ENCODE results near the gene TSPAN14. TPM values are rescaled to one million over a fixed set of nuclear protein-coding genes. Genes with fewer than 3 reads are reported as not detected.

Gene TSPAN14
- polyA plus RNA-seq, 3 donors = 81.6 to 86.2 (median 85.7) TPM

DNA sequence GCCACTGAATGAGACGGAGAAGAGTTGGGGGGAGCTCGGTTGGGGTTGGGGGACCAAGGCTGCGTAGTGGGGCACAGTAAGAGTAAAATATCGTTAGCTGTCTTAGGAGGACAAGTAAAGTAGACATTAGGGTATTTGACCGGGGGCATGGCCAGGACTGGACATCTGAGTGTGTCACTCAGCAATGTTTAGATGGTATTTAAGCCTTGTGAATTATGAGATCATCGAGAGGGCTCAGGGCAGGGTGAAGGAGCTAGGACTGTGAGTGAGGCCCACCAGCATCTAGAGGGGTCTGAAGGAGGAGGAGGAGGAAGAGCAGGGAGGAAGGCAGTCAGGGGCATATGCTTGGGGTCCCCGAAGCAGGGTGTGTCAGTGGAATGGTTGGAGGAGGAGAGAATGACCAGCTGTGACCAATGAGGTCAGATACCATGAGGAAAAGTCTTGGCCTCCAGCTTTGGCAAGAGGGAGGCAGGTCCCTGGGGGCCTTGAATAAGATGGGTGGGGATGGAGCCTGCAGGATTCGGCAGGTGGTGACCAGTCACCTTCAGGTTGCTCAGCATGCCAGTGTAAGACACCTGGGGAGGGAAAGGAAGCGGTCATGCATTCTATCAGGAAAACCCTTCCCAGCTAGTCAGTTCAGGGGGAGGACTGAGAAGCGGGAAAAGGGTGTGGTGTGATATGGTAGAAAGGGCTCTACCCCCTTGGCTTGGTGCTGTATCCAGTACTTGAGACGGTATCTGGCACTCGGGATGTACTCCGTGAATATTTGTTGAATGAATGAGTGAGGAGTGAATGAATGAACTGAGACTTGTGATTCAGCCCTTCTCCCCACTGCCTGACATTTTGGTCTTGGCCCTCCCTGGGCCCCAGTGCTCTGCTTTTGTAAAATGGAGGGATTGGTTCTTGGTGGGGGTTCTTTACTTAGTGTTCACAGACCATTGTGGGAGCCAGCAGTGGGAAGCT lies 48.8 kb downstream of the TSPAN14 start:
- DNase-seq (ENCODE audit: low read depth in 3 of 3, low spot score in 2 of 3) = no peak

DNA sequence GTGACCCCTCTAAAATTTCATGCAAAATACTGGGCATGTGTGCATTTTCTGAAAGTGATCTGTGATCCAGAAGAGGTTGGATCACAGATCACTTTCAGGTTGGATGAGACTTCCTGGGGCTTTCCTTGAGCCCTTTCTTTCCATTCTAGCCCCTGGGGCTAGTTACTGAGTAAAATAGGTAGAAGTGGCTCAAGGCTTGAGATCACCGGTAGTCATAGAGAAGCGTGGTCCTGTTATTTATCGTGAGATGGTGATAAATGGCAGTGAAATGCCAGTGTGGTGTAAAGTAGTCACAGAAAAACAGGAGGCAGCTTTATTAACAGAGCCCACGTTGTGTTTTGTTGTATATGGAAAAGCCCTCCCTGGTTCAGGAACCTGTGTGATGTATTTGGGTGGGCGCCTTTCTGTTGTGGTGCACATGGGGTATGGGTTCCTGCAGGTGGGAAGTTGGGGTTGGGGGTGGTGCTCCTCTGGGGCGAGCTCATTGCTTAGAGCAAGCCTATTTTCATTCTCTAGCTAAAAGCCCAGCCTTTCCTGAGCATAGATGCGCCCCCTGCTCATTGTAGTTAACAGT lies 49.6 kb downstream of the TSPAN14 start:
- DNase-seq (ENCODE audit: low read depth in 3 of 3, low spot score in 2 of 3) = no peak

DNA sequence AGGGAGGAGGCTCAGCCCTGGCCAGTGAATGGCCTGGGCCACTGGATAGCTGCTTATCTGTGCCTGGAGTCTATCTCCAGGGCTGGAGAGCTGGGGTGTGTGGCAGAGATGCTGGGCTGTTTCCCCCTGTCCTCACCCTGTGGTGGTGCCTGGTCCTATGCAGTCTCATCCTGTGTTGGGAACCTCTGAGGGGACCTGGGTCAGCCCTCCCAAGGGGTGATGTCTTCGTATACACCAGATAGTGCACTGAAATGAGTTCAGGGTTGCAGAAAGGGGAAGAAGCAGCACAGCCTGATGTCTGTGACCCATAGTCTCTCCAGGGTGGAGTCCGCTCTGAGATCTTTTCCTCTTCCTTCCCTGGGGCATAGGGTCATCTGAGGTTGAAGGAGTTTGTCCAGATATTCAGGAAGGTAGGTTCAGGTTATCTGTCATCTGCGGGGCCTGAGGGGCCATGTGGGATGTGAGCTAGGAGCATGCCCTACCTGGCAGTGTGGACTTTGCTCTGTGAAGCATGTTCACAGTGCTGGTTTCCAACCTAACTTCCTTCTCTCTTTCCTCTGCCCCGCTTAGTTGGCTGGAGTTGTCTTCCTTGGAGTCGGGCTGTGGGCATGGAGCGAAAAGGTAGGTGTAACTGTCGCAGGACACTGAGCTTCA lies 50.2 kb downstream of the TSPAN14 start:
- no peak for DNase-seq (ENCODE audit: low read depth in 3 of 3, low spot score in 2 of 3)

DNA sequence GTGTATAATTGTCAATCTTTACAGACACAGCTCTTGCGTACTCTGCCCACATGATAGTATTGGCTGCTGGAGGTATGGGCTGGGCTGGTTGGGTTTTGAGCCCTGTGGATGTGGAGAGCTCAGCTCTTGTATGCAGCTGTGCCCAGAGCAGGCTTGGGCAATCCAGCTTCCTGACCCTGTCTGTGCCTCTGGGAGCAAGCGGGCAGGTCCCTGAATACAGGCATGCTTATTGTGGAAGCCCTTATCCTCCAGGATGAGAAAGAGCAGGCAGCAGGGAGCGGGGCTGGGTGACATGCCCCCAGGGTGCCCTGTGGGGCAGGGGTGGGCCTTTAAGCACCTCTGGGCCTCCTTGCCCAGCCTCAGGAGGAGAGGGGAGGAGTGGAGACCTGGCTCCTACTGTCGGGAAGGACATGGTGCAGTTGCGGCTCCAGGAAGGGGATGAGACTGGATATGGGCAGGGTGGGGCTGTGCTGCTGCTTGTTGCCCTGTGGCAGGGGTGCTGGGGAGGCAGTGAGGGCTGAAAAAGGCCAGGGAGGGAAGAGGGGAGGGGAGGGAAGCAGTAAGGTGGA lies 50.9 kb downstream of the TSPAN14 start:
- no peak for DNase-seq (ENCODE audit: low read depth in 3 of 3, low spot score in 2 of 3)

DNA sequence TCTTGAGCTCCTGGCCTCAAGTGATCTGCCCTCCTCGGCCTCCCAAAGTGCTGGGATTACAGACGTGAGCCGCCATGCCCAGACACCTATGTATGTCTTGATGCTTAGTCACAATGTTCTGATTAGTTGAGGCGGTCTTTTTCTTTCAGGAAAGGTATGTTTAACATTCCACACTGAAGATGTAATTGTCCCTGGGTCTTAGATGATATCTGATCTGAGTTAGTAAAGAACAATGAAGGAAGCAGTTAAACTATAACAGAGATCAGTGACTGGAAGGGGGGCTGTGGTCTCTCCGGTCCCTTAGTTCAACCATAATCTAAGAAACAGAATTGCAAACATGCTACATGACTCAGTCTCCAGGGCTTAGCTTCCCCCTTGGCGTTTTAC lies 52.1 kb downstream of the TSPAN14 start:
- no peak for DNase-seq (ENCODE audit: low read depth in 3 of 3, low spot score in 2 of 3)

DNA sequence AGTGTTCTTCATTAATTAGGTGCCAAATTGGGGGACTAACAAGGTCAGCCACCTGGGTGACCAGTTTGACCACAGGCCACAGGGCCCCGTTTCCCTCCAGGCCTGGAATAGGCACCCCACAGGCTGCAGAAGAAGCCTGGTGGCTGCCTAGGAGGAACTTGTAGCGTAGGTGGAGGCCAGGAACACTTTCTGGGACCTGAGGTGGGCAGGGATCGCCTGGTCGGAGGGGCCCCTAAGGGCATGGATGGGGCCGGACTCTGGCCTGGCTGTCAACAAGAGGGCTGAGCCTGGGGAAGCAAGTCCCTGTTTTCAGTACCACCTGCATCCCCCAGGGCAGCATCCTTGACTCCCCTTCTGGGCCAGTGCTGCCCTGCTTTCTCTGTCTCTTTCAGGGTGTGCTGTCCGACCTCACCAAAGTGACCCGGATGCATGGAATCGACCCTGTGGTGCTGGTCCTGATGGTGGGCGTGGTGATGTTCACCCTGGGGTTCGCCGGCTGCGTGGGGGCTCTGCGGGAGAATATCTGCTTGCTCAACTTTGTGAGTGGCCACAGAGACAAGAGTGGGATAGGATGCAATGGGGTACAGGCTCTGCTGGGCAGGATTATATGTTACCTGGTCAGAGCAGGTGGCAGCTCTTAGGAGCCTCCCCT lies 52.9 kb downstream of the TSPAN14 start:
- no peak for DNase-seq (ENCODE audit: low read depth in 3 of 3, low spot score in 2 of 3)

DNA sequence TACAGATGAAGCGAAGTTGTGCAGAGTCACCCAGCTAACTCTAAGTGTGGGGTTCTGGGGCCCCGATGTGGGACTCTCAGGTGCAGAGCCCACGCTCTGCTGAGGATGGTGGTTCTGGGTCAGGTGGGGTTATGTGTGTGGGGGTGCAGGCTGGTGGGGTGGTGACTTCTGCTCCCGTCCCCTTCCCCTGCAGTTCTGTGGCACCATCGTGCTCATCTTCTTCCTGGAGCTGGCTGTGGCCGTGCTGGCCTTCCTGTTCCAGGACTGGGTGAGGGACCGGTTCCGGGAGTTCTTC lies 54.9 kb downstream of the TSPAN14 start:
- no peak for DNase-seq (ENCODE audit: low read depth in 3 of 3, low spot score in 2 of 3)

DNA sequence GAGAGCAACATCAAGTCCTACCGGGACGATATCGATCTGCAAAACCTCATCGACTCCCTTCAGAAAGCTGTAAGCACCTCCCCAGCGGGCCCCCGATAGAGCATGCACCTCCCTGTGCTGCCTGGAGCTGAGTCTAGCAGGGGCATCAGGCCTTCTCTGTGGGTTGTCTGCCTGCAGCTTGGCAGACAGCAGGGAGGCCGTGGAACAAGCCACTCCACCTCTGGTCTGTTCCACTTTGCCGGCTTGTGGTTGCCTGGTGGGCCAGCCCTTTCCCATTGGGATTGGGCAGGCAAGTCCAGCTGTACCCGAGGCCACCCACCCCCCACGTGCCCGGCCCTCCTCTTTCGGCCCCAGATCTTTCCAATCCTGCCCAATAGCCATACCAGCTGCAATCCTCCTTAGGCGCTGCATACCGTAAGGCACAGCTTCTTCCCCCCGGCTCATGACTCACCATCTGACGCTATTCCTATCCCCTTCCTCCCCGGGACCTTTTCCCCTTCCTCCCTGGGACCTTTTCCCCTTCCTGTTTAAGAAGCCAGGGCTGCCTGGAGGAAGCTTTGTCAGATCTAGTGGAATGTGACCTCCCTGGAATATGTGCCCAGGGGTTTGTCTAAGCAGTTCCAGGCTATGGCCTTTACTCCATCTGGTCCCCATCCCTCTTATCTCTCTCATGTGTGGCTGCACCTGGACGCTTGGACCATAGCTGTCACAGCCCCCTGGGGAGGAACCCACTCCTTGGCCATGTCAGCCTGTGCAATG lies 55.5 kb downstream of the TSPAN14 start:
- DNase-seq (ENCODE audit: low read depth in 3 of 3, low spot score in 2 of 3) = no peak

DNA sequence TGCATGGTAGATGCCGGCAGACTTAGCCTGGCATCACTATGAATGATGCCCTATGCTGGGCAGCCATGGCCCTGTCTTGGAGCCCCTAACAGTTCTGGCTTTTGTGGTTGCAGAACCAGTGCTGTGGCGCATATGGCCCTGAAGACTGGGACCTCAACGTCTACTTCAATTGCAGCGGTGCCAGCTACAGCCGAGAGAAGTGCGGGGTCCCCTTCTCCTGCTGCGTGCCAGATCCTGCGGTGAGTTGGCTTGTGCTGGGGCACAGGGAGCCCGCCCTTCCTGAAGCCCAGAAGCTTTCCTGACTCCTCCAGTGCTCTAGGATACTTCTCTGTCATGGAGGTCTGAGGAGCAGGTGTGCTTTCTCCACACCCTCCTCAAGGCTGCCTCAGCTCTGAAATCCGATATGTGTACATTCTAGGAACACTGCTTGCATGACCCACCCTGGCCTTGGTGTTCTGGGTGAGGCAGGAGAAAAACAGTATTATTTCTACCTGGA lies 58.0 kb downstream of the TSPAN14 start:
- no peak for DNase-seq (ENCODE audit: low read depth in 3 of 3, low spot score in 2 of 3)

DNA sequence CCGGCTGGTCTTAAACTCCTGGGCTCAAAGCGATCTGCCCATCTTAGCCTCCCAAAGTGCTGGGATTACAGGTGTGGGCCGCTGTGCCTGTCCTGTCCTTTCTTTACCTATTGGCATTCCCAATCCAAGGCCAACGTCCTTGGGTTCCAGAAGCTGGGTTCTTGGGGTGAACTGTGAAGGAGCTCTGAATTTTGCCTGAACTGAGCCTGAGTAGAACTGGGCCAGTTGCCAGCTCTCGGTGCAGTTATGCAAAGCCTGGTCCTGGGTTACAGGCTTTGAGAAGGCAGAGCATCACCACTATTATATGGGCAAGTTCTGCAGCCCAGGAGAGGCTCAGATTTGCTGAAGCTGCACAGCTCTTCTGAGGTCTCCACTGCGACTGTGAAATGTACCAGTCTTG lies 59.0 kb downstream of the TSPAN14 start:
- DNase-seq (ENCODE audit: low read depth in 3 of 3, low spot score in 2 of 3) = no peak

DNA sequence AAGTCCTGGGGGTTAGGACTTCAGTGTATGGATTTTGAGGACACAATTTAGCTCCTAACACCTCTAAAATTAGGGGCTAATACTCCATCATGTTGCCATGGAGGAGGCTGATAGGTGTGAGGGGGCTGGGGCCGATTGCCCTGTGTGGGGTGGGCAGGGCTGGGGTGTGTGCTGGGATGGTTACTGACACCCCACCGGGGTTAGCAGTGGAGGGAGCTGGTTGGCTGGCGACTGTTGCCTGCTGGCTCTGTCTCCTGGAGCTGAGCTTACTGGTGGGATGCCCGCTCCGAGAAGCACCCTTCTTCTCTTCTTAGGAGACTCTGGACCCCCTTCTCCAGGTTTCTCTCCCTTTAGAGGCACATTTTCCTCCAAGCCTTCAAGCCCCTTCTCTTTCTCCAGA lies 61.4 kb downstream of the TSPAN14 start:
- no peak for DNase-seq (ENCODE audit: low read depth in 3 of 3, low spot score in 2 of 3)

DNA sequence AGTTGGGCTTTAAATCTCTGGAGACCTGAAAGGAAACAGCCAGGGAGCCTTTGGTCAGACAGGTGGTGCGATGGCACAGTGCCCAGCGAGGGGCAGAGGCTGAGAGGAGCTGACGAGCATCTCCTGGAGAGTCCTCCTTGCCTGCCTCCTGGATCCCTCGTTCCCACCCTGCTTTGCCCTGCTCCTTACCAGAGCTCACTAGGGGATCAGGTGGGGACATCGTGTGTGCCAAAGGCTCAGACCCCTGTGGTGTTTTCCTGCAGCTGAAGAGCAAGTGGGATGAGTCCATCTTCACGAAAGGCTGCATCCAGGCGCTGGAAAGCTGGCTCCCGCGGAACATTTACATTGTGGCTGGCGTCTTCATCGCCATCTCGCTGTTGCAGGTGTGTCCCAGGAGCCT lies 61.8 kb downstream of the TSPAN14 start:
- no peak for DNase-seq (ENCODE audit: low read depth in 3 of 3, low spot score in 2 of 3)

DNA sequence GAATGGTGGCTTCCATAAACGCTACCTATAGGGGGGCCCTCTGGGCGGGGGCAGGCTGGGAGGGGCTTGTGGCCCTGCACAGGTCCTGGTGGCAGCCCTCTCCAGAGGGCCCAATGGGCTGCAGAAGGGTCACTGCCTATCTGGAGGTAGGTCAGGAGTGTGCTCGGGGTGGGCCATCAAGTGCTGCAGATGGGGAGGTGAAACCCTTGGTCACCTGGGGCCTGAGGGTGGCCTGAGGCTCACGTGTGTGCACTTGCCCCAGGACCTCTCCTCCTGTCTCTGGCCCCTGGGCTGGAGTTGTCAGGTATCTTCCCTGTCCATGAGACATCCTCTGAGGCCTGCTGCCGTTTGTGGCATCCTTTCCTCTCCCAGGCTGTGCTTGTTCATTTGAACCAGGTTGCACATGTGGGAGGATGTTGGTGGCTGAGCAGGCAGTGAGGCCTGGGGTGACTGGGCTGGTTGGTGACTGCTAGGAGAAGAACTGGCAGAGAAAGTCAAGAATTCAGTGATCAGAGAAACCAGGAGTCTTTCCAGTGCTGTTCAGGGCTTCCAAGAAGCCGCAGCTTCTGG lies 62.5 kb downstream of the TSPAN14 start:
- DNase-seq (ENCODE audit: low read depth in 3 of 3, low spot score in 2 of 3) = no peak

DNA sequence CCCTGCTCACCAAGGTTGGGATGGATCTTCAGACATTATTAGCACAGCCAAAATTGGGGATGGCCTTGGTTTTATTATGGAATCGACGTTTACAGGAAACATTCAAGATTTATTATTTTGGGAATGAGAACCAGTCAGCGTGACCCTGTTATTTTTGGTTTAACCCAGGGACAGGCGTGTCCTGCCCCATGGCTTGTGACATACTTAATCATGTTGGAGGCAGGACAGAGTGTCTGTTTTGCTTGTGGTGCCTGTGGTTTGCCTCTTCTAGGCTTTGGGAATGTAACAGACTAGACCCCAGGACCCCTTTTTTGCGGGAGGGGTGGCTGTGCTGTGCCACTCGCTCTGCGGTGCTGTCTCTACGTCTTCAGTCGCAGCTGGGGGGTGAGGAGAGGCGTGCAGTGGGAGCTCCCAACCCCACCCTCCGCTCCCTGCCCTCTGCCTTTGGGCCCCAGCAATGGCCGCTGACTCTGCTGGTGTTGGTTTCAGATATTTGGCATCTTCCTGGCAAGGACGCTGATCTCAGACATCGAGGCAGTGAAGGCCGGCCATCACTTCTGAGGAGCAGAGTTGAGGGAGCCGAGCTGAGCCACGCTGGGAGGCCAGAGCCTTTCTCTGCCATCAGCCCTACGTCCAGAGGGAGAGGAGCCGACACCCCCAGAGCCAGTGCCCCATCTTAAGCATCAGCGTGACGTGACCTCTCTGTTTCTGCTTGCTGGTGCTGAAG lies 63.5 kb downstream of the TSPAN14 start:
- DNase-seq (ENCODE audit: low read depth in 3 of 3, low spot score in 2 of 3) = no peak

DNA sequence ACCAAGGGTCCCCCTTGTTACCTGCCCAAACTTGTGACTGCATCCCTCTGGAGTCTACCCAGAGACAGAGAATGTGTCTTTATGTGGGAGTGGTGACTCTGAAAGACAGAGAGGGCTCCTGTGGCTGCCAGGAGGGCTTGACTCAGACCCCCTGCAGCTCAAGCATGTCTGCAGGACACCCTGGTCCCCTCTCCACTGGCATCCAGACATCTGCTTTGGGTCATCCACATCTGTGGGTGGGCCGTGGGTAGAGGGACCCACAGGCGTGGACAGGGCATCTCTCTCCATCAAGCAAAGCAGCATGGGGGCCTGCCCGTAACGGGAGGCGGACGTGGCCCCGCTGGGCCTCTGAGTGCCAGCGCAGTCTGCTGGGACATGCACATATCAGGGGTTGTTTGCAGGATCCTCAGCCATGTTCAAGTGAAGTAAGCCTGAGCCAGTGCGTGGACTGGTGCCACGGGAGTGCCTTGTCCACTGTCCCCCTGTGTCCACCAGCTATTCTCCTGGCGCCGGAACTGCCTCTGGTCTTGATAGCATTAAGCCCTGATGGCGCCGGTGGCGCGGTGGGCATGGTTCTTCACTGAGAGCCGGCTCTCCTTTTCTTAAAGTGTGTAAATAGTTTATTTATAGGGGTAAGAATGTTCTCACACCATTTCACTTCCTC lies 64.2 kb downstream of the TSPAN14 start:
- DNase-seq (ENCODE audit: low read depth in 3 of 3, low spot score in 2 of 3) = no peak

DNA sequence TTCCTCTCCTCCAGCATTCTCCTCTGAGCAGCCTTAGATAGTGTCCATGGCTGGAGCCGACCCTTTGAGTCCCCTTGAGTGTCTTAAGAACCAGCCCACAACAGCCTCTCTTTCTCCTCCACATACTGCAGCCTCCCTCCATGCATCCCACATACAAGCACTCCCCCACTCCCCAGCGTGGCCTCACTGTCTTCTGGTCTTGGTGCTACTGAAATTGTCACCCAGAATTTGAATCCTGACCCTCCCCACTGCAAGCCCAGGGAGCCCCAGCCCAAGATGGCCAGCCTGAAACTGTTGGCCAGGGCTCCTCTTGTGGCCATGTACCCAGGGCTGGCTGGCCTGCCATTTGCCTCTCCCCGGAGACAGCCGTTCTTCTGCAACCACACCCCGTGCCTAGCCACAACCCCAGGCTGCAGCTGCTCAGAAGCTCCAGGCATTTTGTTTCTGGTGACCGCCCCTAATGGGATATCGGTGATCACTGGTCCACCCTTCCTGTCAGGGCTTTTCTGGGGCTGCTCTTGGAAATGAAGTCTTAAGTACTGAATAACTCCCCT lies 64.8 kb downstream of the TSPAN14 start:
- no peak for DNase-seq (ENCODE audit: low read depth in 3 of 3, low spot score in 2 of 3)

DNA sequence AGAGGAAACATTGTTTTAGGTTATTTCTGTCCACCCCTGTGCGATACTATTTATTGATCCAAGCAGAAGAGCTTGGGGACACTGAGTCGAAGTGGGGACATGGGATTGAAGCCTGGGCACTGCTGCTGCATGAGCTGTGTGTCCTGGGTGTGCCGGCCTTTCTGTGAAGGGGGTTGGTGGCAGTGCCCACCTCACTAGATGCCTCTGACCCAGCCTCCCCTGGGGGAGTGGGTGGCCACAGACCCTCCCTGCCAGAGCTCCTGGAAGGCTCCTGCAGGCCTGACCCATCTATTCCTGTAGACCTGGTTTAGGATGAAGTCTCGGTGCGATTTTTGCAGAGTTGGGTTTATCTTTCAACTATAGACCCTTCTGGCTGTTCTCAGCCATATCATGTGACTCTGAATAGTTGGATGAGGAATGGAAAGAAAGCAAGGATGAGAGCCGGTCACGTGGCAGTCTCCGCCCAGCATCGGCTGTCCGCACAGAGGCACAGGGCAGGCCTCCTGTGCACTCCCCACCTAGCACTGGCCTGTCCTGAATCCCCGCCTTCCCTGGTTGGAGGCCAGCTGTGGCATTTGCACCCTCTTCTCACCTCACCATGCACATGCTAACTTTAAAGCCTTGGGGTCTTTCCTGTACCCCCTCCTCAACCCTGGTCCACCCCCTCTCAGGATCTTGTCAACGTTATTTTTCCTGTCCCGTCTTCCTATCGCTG lies 66.0 kb downstream of the TSPAN14 start:
- no peak for DNase-seq (ENCODE audit: low read depth in 3 of 3, low spot score in 2 of 3)
